ENCODE data around the gene MYLK2. TPM values are rescaled to one million over a fixed set of nuclear protein-coding genes. Genes with fewer than 3 reads are reported as not detected.

The MYLK2 gene
- total and polyA plus RNA-seq, 2 donors (not counting 1 experiment from before 2014, with no cell fraction given), result under 0.01 TPM; not detected in 1

DNA sequence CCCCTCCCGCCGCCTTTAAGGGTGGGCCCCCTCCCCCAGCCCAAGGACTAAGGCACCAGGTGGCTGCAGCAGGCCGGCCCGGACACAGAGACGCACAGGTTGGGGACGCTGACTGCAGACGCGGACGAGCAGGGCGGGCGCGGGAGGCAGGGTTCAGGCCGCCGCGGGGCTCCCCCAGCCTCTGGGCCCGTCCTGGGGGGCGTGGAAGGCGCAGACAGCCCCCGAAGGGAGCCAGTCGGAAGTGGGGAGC, 41.9 kb downstream of the MYLK2 start:
- H3K9ac ChIP-seq (ENCODE audit: insufficient read depth, low read length), result no peak overlapping the region
- no peaks in the 10 kb centered on the region for H3K79me2 ChIP-seq (ENCODE audit: control insufficient read depth, insufficient read depth, low read length)
- no peak for DNase-seq (ENCODE audit: low read depth in 2 of 2)
- no peaks in the 10 kb centered on the region for H4K20me1 ChIP-seq (ENCODE audit: control insufficient read depth, extremely low read depth, insufficient read depth, low read length)
- no peak overlapping the region for H3K27ac ChIP-seq (ENCODE audit: insufficient read depth, low read length)
- peak overlapping the region; percentile 71 for H3K4me2 ChIP-seq (ENCODE audit: extremely low read depth, insufficient read depth, low read length)
- peaks cover 57% of the 10 kb centered on the region for H3K27me3 ChIP-seq (ENCODE audit: control insufficient read depth, insufficient read depth, low read length)
- H3K36me3 ChIP-seq (ENCODE audit: control insufficient read depth, insufficient read depth, low read length), result no peaks in the 10 kb centered on the region
- TF ChIP-seq, protein P1, sequence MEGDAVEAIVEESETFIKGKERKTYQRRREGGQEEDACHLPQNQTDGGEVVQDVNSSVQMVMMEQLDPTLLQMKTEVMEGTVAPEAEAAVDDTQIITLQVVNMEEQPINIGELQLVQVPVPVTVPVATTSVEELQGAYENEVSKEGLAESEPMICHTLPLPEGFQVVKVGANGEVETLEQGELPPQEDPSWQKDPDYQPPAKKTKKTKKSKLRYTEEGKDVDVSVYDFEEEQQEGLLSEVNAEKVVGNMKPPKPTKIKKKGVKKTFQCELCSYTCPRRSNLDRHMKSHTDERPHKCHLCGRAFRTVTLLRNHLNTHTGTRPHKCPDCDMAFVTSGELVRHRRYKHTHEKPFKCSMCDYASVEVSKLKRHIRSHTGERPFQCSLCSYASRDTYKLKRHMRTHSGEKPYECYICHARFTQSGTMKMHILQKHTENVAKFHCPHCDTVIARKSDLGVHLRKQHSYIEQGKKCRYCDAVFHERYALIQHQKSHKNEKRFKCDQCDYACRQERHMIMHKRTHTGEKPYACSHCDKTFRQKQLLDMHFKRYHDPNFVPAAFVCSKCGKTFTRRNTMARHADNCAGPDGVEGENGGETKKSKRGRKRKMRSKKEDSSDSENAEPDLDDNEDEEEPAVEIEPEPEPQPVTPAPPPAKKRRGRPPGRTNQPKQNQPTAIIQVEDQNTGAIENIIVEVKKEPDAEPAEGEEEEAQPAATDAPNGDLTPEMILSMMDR (conservative IDR thresholded peaks at IDR 0.05 in 1 of 2, IDR thresholded peaks at IDR 0.05 in 1 of 2; ENCODE audit: low read depth in 1 of 2, low read length in 2 of 2), result no peak
- peak; percentile 86 for TF ChIP-seq EZH2 (IDR thresholded peaks at IDR 0.05; ENCODE audit: low read length, missing control alignments)
- H3K9me3 ChIP-seq (ENCODE audit: control insufficient read depth, insufficient read depth, low read depth, low read length), result no peaks in the 10 kb centered on the region
- H3K4me3 ChIP-seq (replicated peaks in 1 of 4; ENCODE audit: control extremely low read depth in 1 of 4, insufficient read depth in 1 of 4, low read depth in 3 of 4, low read length in 4 of 4), result peak overlapping the region in 3 of 4 experiments; percentile 22 to 38 (median 29)
- no peaks in the 10 kb centered on the region for H3K4me1 ChIP-seq (ENCODE audit: control insufficient read depth, extremely low read depth, insufficient read depth, low read length)
- no peak overlapping the region for H2AFZ ChIP-seq (ENCODE audit: low read length)

GRCh38 chr20:31861385-31862156, 42.4 kb downstream of the MYLK2 start:
- Histone ChIP-seq H3K4me2 (ENCODE audit: extremely low read depth, insufficient read depth, low read length) (peak overlapping the region; percentile 71), H3K79me2 (ENCODE audit: control insufficient read depth, insufficient read depth, low read length) (no peaks in the 10 kb centered on the region), H3K9ac (ENCODE audit: insufficient read depth, low read length) (no peak overlapping the region), H3K4me1 (ENCODE audit: control insufficient read depth, extremely low read depth, insufficient read depth, low read length) (no peaks in the 10 kb centered on the region), H2AFZ (ENCODE audit: low read length) (no peak overlapping the region), H3K27me3 (ENCODE audit: control insufficient read depth, insufficient read depth, low read length) (peaks cover 52% of the 10 kb centered on the region), H3K36me3 (ENCODE audit: control insufficient read depth, insufficient read depth, low read length) (no peaks in the 10 kb centered on the region), H3K4me3 (replicated peaks in 1 of 4; ENCODE audit: control extremely low read depth in 1 of 4, insufficient read depth in 1 of 4, low read depth in 3 of 4, low read length in 4 of 4) (peak overlapping the region in 3 of 4 experiments; percentile 22 to 38 (median 29)), H3K9me3 (ENCODE audit: control insufficient read depth, insufficient read depth, low read depth, low read length) (no peaks in the 10 kb centered on the region), H4K20me1 (ENCODE audit: control insufficient read depth, extremely low read depth, insufficient read depth, low read length) (no peaks in the 10 kb centered on the region), H3K27ac (ENCODE audit: insufficient read depth, low read length) (no peak overlapping the region)
- TF ChIP-seq, protein P1 (conservative IDR thresholded peaks at IDR 0.05 in 1 of 2, IDR thresholded peaks at IDR 0.05 in 1 of 2; ENCODE audit: low read depth in 1 of 2, low read length in 2 of 2), result no peak
- TF ChIP-seq EZH2 (IDR thresholded peaks at IDR 0.05; ENCODE audit: low read length, missing control alignments), result no peak
- peak; percentile 39 to 47 for DNase-seq (ENCODE audit: low read depth in 2 of 2)

GRCh38 chr20:31862157-31862470, 43.0 kb downstream of the MYLK2 start:
- H3K4me1 ChIP-seq (ENCODE audit: control insufficient read depth, extremely low read depth, insufficient read depth, low read length), result no peaks in the 10 kb centered on the region
- H2AFZ ChIP-seq (ENCODE audit: low read length), result no peak overlapping the region
- H3K36me3 ChIP-seq (ENCODE audit: control insufficient read depth, insufficient read depth, low read length), result no peaks in the 10 kb centered on the region
- no peaks in the 10 kb centered on the region for H4K20me1 ChIP-seq (ENCODE audit: control insufficient read depth, extremely low read depth, insufficient read depth, low read length)
- H3K27me3 ChIP-seq (ENCODE audit: control insufficient read depth, insufficient read depth, low read length), result peaks cover 51% of the 10 kb centered on the region
- peak; percentile 45 for TF ChIP-seq EZH2 (IDR thresholded peaks at IDR 0.05; ENCODE audit: low read length, missing control alignments)
- TF ChIP-seq, protein P1 (conservative IDR thresholded peaks at IDR 0.05 in 1 of 2, IDR thresholded peaks at IDR 0.05 in 1 of 2; ENCODE audit: low read depth in 1 of 2, low read length in 2 of 2), result no peak
- H3K9me3 ChIP-seq (ENCODE audit: control insufficient read depth, insufficient read depth, low read depth, low read length), result no peaks in the 10 kb centered on the region
- no peak overlapping the region for H3K4me2 ChIP-seq (ENCODE audit: extremely low read depth, insufficient read depth, low read length)
- no peak overlapping the region for H3K9ac ChIP-seq (ENCODE audit: insufficient read depth, low read length)
- H3K27ac ChIP-seq (ENCODE audit: insufficient read depth, low read length), result no peak overlapping the region
- DNase-seq (ENCODE audit: low read depth in 2 of 2), result no peak
- no peaks in the 10 kb centered on the region for H3K79me2 ChIP-seq (ENCODE audit: control insufficient read depth, insufficient read depth, low read length)
- no peak overlapping the region for H3K4me3 ChIP-seq (replicated peaks in 1 of 4; ENCODE audit: control extremely low read depth in 1 of 4, insufficient read depth in 1 of 4, low read depth in 3 of 4, low read length in 4 of 4)
